Aorta (tissue), 5 donors: ENCODE data around the gene FASTKD2. TPM values are rescaled to one million over a fixed set of nuclear protein-coding genes. Genes with fewer than 3 reads are reported as not detected.

Source experiments
- ATAC-seq: fragments of 200-7000 bp; cut with Tn5 transposase; one replicate; pipeline ENCODE4 v1.9.1; 2022; ENCODE audit warnings: moderate library complexity; ENCODE audit not compliant: low FRiP score
- DNase-seq, 2 donors: peaks; one replicate each; pipeline ENCODE4 v3.0.0-alpha.2; 2020
- H3K27ac ChIP-seq, 2 donors: one replicate each; pipeline ENCODE4 v1.5.1; 2013; ENCODE audit warnings: low read length in 2 of 2, mild to moderate bottlenecking in 2 of 2, moderate library complexity in 2 of 2, control low read depth in 1 of 2, inconsistent platforms in 1 of 2, low read depth in 1 of 2
- H3K27me3 ChIP-seq, 2 donors: one replicate each; pipeline ENCODE4 v1.6.1; 2013; ENCODE audit warnings: control low read depth in 1 of 2, low read length in 1 of 2, mild to moderate bottlenecking in 1 of 2, moderate library complexity in 1 of 2; ENCODE audit not compliant: insufficient read depth in 2 of 2, control insufficient read depth in 1 of 2
- H3K36me3 ChIP-seq, 2 donors: one replicate each; pipeline ENCODE4 v1.6.1; 2013; ENCODE audit warnings: control low read depth in 1 of 2, low read length in 1 of 2, mild to moderate bottlenecking in 1 of 2; ENCODE audit not compliant: insufficient read depth in 2 of 2, control insufficient read depth in 1 of 2
- H3K4me1 ChIP-seq, 2 donors: one replicate each; pipeline ENCODE4 v1.6.1; 2013; ENCODE audit warnings: low read length in 2 of 2, control low read depth in 1 of 2, mild to moderate bottlenecking in 1 of 2, moderate library complexity in 1 of 2; ENCODE audit not compliant: insufficient read depth in 2 of 2, control insufficient read depth in 1 of 2
- H3K4me3 ChIP-seq, 2 donors: one replicate each; pipeline ENCODE4 v1.5.1; 2013; ENCODE audit warnings: low read length in 2 of 2, control low read depth in 1 of 2, mild to moderate bottlenecking in 1 of 2
- H3K9me3 ChIP-seq: one replicate; pipeline ENCODE4 v1.6.1; 2013; ENCODE audit warnings: mild to moderate bottlenecking, low read length; ENCODE audit not compliant: control insufficient read depth
- WGBS, 2 donors: extraction: QIAGEN DNeasy Blood & Tissue Kit; methylation state at CpG; one replicate each; pipeline ENCODE4 v1.1.7; 2013; 5-methylcytosine and 5-hydroxymethylcytosine counted together
- intact Hi-C, 2 donors: fragments of 100-400 bp; cut with DNase I; formaldehyde crosslinking; loops; one replicate each; pipeline versions ENCODE4 v1.14.2 to v1.15.0; 2022
- polyA plus RNA-seq, 2 donors: library from polyadenylated mRNA; stranded (reverse); fragments of 200-250 nt; gene quantifications; one replicate each; pipeline ENCODE4 v1.2.3, GENCODE V29; 2013
- total RNA-seq, 2 donors: library from RNA; stranded (reverse); fragmentation: NEBNext Ultra II Directional; extraction: Animal tissue kit (Norgen Biotek cat#: 25700); gene quantifications; one replicate each; pipeline ENCODE4 v1.2.1, GENCODE V29; 2021
- donor health status: healthy with polysubstance abuse.
- donor health status: Bipolar disorder and iron deficiency.
- donor health status: DM: no; HTN: no; CAD: no.
- donor health status: DM: no; HTN: no; CAD: no.
- donor health status: DM: yes; HTN: yes; CAD: no.

FASTKD2 gene
- total and polyA plus RNA-seq, 4 donors: 8.9 to 20.6 (median 15.5) TPM

DNA sequence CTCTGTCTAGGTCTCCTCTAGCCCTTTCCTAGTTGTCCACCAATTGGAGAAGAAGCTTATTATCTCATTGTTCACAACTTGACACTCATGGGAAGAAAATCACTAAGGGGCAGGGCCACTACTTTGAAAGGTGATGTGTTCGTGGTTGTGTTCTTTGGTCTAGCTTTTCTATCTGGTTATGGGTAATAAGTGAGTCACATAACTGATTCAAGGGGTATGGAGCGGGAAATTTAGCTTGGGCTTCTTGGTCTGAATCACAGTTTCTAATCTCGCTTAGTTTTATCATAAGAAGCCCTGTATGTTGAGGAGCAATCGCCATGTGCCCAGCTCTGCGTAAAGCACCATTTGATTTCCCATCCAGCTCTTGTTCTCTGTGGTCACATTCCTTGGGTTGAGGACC, 28.5 kb upstream of the FASTKD2 start:
- intact Hi-C loops: no loop called here
- no peaks in the 10 kb centered on the region for H3K27me3 ChIP-seq
- H3K4me1 ChIP-seq: no peaks in the 10 kb centered on the region
- DNase-seq: no peak
- H3K27ac ChIP-seq: no peak overlapping the region
- peaks cover 3% of the 10 kb centered on the region for H3K9me3 ChIP-seq
- H3K4me3 ChIP-seq: no peak overlapping the region
- whole genome bisulfite sequencing, 2 donors: 82 to 84% methylated on average over 5 of the region's 5 CpGs
- no peak for ATAC-seq
- H3K36me3 ChIP-seq: no peaks in the 10 kb centered on the region

DNA sequence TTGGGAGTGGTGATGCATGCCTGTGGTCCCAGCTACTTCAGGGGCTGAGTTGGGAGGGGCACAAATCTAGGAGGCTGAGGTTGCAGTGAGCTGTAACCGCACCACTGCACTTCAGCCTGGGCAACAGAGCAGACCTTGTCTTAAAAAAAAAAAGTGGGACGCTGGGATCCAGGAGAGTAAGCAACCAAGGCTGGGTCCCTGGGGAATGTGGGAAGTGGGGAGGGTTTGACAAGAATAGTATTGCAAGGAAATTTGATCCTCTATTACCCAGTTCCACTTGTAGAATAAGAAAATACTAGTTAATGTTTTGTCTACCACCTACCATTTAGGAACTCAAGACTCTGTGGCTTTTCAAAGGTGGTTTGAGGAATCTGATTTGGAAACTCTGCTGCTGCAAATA, 26.1 kb upstream of the FASTKD2 start:
- intact Hi-C loops: no loop called here
- DNase-seq: no peak

DNA sequence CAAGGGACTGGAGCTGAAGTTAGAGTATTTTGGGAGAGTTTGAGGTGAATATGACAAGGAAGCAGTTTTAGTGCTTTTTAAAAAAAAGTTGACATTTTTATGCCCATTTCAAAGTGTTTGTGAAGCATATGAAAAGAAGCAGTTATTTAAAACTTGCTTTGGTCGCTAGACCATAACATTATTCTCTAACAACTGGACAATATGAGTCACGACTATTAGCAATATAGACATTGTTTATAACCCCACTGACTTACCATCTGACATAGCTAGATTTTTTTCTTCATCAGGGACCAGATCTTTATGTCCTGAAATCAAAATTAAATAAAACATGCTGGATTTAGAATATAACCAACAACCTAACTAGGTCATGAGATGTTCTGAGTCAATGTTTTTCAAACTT, 24.6 kb upstream of the FASTKD2 start:
- intact Hi-C loops: no loop called here
- H3K4me3 ChIP-seq: no peak overlapping the region
- 60 to 67% methylated on average over 2 of the region's 2 CpGs for WGBS, 2 donors
- H3K9me3 ChIP-seq: no peaks in the 10 kb centered on the region
- H3K27ac ChIP-seq: no peak overlapping the region
- no peaks in the 10 kb centered on the region for H3K27me3 ChIP-seq
- H3K36me3 ChIP-seq: no peaks in the 10 kb centered on the region
- DNase-seq (no peak), ATAC-seq (no peak)
- no peaks in the 10 kb centered on the region for H3K4me1 ChIP-seq

More for the DNA sequence above, 26.1 kb upstream of the FASTKD2 start:
- Histone ChIP-seq H3K4me1 (no peaks in the 10 kb centered on the region), H3K9me3 (peaks cover 3% of the 10 kb centered on the region), H3K36me3 (no peaks in the 10 kb centered on the region), H3K27me3 (no peaks in the 10 kb centered on the region), H3K4me3 (no peak overlapping the region), H3K27ac (no peak overlapping the region)
- no peak for ATAC-seq
- WGBS, 2 donors: 51 to 52% methylated on average over 2 of the region's 2 CpGs

DNA sequence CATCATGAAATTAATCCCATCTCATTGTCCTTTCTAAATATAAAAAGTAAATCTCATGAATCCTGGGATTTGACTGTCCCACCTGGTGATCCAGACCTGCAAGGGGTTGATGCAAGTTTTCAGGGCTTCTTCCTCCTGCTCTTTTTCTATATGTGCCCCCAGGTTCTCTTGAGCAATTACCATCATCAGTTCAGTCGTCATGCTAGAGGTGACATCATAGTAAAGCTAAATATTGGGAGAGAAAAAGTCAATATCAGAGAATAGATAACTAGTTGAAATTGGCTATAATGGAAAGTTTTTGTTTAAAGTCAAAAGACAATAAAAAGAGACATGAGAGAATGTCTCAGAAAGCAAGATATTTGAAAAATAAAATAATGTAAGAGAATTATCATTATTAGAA, 8.6 kb upstream of the FASTKD2 start:
- WGBS, 2 donors: 34 to 38% methylated on average over 1 of the region's 1 CpG
- intact Hi-C loops: no loop called here
- ATAC-seq: no peak
- no peak for DNase-seq
- Histone ChIP-seq H3K27me3 (no peaks in the 10 kb centered on the region), H3K36me3 (peaks cover 0 to 3% of the 10 kb centered on the region in 2 donors), H3K4me1 (no peaks in the 10 kb centered on the region), H3K4me3 (no peak overlapping the region), H3K9me3 (no peaks in the 10 kb centered on the region), H3K27ac (no peak overlapping the region)

DNA sequence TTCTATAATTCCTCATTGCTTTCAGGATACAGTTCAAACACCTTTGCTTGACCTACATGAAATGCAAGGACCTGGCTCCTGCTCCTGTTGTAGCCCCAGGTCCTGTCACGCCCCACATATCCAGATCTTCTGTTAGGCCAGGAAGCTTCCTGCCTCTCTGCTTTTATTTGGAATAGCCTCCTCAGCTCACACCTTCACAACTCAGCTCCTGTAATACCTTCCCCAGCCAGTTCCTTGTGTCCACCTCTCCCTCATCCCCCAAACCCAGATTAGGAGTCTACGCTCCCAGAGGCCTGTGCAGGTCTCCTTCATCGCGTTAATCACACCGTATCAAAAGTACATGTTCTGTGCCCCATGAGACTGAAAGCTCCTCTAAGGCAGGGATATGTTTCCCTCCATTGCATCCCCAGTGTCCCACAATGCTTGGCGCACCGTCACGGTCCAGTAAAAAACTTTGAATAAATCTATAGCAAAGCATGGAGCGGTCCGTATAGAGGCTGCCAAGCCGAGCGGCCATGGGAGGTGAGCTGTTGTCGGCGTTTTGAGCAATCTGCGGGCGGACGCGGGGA, 649 bp upstream of the FASTKD2 start:
- 5% methylated on average over 18 of the region's 18 CpGs for WGBS, 2 donors
- intact Hi-C loops: no loop called here
- H3K4me3 ChIP-seq: peak overlapping the region; percentile 35 to 86
- peak overlapping the region in 1 of 2 donors; percentile 28 for H3K27ac ChIP-seq
- no peaks in the 10 kb centered on the region for H3K36me3 ChIP-seq
- ATAC-seq (no peak), DNase-seq (no peak)
- no peaks in the 10 kb centered on the region for H3K27me3 ChIP-seq
- no peaks in the 10 kb centered on the region for H3K9me3 ChIP-seq
- H3K4me1 ChIP-seq: peaks cover 0 to 3% of the 10 kb centered on the region in 2 donors

DNA sequence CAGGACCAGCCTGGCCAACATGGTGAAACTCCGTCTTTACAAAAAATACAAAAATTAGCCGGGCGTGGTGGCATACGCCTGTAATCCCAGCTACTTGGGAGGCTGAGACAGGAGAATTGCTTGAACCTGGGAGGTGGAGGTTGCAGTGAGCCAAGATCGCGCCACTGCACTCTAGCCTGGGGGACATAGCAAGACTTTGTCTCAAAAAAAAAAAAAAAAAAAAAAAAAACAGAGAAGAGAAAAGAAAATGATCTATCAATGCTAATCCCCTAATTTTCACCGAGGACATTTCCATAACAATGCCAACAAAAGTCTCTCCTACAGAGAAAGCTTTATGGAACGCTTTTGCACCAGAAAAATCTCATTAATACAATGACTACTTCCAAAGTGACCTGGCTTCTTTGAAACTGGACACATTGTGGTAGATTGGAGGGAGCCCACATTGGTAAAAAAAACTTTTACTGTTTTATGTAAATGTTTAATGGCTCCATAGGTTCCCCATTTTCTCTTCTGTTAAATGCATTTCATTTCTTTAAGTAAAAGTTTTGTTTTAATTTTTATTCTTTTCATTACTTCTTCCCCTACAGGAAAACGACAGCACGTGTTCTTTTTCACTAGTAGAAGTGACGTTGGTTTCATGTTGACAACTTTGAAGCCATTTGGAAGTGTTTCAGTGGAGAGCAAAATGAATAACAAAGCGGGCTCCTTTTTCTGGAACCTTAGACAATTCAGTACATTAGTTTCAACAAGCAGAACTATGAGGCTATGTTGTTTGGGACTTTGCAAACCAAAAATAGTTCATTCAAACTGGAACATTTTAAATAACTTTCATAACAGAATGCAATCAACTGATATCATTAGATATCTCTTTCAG, 888 bp downstream of the FASTKD2 start:
- intact Hi-C loops: no loop called here
- Histone ChIP-seq H3K36me3 (no peaks in the 10 kb centered on the region), H3K4me3 (peak overlapping the region; percentile 86 to 98), H3K27ac (no peak overlapping the region), H3K9me3 (no peaks in the 10 kb centered on the region), H3K27me3 (no peaks in the 10 kb centered on the region), H3K4me1 (peaks cover 0 to 3% of the 10 kb centered on the region in 2 donors)
- 36 to 38% methylated on average over 12 of the region's 12 CpGs for WGBS, 2 donors
- ATAC-seq (no peak), DNase-seq (no peak)

DNA sequence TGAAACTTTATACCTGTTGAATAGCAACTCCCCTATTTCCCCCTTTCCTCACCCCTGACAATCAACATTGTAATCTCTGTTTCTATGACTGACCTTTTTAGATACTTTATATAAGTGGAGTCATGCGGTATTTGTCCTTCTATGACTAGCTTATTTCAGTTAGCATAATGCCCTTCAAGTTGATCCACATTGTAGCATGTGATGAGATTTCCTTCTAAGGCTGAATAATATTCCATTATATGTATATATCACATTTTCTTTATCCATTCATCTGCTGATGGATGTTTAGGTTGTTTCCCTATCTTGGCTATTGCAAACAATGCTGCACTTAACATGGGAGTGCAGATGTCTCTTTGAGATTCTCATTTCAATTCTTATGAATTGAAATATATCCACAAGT, 9.5 kb downstream of the FASTKD2 start:
- Histone ChIP-seq H3K4me1 (no peaks in the 10 kb centered on the region), H3K4me3 (no peak overlapping the region), H3K36me3 (peaks cover 0 to 2% of the 10 kb centered on the region in 2 donors), H3K27me3 (no peaks in the 10 kb centered on the region), H3K27ac (no peak overlapping the region), H3K9me3 (no peaks in the 10 kb centered on the region)
- DNase-seq (no peak), ATAC-seq (no peak)
- 94 to 100% methylated on average over 1 of the region's 1 CpG for WGBS, 2 donors
- intact Hi-C loops: no loop called here

DNA sequence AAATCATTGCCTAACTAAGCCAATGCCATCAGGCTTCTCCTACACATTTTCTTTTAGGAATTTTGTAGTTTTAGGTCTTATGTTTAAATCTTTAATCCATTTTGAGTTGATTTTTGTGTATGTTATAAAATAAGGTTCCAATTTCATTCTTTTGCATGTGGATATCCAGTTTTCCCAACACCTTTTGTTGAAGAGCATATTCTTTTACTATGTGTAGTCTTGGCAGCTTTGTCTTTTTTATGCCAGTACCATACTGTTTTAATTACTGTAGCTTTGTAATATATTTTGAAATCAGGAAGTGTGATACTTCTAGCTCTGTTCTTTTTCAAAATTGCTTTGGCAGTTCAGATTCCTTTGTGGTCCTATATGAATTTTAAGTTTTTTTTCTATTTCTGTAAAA, 11.0 kb downstream of the FASTKD2 start:
- H3K4me3 ChIP-seq: no peak overlapping the region
- no peak for ATAC-seq
- peaks cover 0 to 2% of the 10 kb centered on the region in 2 donors for H3K36me3 ChIP-seq
- no peaks in the 10 kb centered on the region for H3K9me3 ChIP-seq
- H3K4me1 ChIP-seq: no peaks in the 10 kb centered on the region
- DNase-seq: no peak
- H3K27me3 ChIP-seq: no peaks in the 10 kb centered on the region
- intact Hi-C loops: no loop called here
- no peak overlapping the region for H3K27ac ChIP-seq

DNA sequence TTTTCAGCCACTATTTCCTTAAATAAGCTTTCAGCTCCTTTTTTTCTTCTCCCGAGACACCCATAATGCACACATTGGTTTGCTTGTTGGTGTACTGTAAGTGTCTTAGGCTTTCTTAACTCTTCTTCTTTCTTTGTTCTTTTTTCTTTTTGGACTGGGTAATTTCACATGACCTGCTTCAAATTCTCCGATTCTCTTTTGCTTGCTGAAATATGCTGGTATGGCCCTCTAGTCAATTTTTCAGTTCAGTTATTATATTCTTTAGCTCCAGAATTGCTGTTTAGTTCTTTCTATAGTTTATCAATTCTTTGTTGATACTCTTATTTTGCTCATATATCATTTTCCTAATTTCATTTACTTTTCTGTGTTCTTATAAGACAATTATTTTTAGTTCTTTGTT, 15.3 kb downstream of the FASTKD2 start:
- Histone ChIP-seq H3K27me3 (no peaks in the 10 kb centered on the region), H3K4me3 (no peak overlapping the region), H3K27ac (no peak overlapping the region), H3K36me3 (peaks cover 3 to 14% of the 10 kb centered on the region in 2 donors), H3K9me3 (no peaks in the 10 kb centered on the region), H3K4me1 (no peaks in the 10 kb centered on the region)
- ATAC-seq: no peak
- DNase-seq: no peak
- WGBS, 2 donors: 98 to 100% methylated on average over 2 of the region's 2 CpGs
- intact Hi-C loops: loop anchor here in 1 of 2 donors (5.0 kb wide), 2 partner anchors 88 to 223 kb away; no protein-coding TSS in a partner anchor
